ENCODE measurements around the gene SOS1.

- TF ChIP-seq CTCF (IDR thresholded peaks at IDR 0.05; ENCODE audit: low read depth, low read length, poor library complexity, severe bottlenecking) (no peak), EZH2phosphoT487 (IDR thresholded peaks at IDR 0.05; ENCODE audit: borderline replicate concordance, low read length) (no peak)
Observed at GRCh38 chr2:38937548-38937947, 183.3 kb downstream of the SOS1 start.
